Ramos (cell line): ENCODE measurements around the gene ATP5F1C.

Source experiments
- in situ Hi-C: fragments of 300-500 bp; cut with MboI; formaldehyde crosslinking; loops from one replicate; pipeline ENCODE4 v1.14.3; 2022; ENCODE audit warnings: low sequenced_read_pairs; ENCODE audit not compliant: unreplicated experiment

ATP5F1C gene

GRCh38 chr10:7834262-7834661, 46.3 kb downstream of the ATP5F1C start:
- in situ Hi-C loops, result no loop called here

- in situ Hi-C loops, result no loop called here
Observed at GRCh38 chr10:7836571-7836970, 48.6 kb downstream of the ATP5F1C start.

GRCh38 chr10:7846591-7846990, 58.6 kb downstream of the ATP5F1C start:
- in situ Hi-C loops, result no loop called here

- in situ Hi-C loops, result no loop called here
Observed at GRCh38 chr10:7853226-7853842, 65.4 kb downstream of the ATP5F1C start.

- in situ Hi-C loops, result no loop called here
Observed at GRCh38 chr10:7853890-7854289, 65.9 kb downstream of the ATP5F1C start.

- in situ Hi-C loops, result no loop called here
Observed at GRCh38 chr10:7855205-7855604, 67.2 kb downstream of the ATP5F1C start.

- in situ Hi-C loops, result no loop called here
Observed at GRCh38 chr10:7856678-7857077, 68.7 kb downstream of the ATP5F1C start.

GRCh38 chr10:7857262-7857661, 69.3 kb downstream of the ATP5F1C start:
- in situ Hi-C loops, result no loop called here
